Measurements from ENCODE around the gene TSPAN15.

TSPAN15 gene

DNA sequence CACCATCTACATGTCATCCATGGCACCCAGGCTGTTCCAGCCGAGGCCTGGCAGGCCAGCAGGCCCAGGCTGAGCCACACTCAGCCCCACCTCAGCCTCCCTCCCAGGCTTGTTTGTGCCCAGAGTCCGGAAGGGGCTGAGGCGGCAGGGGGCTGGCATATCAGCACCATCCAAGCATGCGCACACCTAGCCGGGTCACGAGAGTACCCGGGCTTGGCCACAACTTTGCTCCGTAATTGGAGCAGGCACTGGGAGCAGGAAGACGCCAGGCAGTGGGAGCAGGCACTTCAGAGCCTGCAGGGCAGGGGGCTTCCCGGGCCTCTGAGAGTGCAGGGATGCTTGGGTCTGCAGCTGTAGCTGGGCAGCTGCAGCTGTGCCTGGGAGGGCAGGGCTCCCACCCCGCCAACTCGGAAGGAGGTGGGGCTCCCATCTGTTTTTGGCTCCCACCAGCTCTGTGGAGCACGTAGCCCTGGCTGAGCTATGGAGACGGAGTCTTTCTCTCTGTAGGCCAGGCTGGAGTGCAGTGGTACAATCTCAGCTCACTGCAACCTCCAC, 15.2 kb upstream of the TSPAN15 start:
- H3K4me3 ChIP-seq (ENCODE audit: low read depth, low read length): no peak overlapping the region
- TF ChIP-seq, protein P1, sequence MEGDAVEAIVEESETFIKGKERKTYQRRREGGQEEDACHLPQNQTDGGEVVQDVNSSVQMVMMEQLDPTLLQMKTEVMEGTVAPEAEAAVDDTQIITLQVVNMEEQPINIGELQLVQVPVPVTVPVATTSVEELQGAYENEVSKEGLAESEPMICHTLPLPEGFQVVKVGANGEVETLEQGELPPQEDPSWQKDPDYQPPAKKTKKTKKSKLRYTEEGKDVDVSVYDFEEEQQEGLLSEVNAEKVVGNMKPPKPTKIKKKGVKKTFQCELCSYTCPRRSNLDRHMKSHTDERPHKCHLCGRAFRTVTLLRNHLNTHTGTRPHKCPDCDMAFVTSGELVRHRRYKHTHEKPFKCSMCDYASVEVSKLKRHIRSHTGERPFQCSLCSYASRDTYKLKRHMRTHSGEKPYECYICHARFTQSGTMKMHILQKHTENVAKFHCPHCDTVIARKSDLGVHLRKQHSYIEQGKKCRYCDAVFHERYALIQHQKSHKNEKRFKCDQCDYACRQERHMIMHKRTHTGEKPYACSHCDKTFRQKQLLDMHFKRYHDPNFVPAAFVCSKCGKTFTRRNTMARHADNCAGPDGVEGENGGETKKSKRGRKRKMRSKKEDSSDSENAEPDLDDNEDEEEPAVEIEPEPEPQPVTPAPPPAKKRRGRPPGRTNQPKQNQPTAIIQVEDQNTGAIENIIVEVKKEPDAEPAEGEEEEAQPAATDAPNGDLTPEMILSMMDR (IDR thresholded peaks at IDR 0.05; ENCODE audit: borderline replicate concordance, insufficient read depth, low read depth, low read length): no peak

DNA sequence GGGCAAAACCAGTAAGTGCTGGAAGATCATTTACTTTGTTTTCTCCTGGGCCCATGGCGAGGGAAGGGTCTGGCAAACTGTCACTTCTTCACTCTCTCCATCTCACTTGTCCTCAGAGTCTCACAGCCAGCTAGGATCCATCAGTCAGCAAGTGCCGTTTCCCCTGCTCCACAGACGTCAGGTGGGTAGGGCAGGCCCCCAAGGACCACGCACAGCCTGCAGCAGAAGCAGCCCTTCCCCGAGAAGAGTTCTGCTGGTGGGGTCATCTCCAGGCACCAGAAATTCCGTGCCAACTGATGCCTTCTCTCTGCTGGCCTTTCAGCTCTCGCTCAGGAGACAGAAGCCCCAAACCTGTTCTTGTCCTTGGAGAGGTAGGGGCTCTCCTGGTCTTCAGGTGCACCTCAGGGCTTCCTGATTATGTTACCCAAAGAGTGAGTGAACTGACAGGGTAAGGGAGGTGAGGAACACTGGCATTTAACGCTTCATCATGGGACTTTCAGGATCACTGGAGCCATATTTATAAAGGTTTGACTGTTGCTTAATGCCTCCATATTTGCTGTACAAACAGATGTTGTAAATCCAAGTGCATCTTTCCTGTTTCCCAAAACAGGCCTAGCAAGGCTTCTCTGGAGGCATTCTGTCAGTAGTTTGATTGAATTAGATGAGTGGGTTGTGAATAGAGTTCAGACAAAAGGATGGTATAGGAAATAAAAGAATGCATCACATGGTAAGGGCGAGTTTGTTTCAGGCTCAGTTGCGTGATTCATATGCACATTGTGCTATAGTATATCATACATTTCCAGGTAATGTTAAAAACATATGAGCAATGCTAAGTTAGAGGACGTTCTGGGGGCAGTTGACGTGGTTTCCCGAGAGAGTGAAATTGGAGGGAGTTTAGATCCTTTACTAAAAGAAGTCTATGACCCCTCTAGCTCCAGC, 13.7 kb upstream of the TSPAN15 start:
- no peak overlapping the region for H3K4me3 ChIP-seq (ENCODE audit: low read depth, low read length)
- TF ChIP-seq, protein P1 (IDR thresholded peaks at IDR 0.05; ENCODE audit: borderline replicate concordance, insufficient read depth, low read depth, low read length): no peak

DNA sequence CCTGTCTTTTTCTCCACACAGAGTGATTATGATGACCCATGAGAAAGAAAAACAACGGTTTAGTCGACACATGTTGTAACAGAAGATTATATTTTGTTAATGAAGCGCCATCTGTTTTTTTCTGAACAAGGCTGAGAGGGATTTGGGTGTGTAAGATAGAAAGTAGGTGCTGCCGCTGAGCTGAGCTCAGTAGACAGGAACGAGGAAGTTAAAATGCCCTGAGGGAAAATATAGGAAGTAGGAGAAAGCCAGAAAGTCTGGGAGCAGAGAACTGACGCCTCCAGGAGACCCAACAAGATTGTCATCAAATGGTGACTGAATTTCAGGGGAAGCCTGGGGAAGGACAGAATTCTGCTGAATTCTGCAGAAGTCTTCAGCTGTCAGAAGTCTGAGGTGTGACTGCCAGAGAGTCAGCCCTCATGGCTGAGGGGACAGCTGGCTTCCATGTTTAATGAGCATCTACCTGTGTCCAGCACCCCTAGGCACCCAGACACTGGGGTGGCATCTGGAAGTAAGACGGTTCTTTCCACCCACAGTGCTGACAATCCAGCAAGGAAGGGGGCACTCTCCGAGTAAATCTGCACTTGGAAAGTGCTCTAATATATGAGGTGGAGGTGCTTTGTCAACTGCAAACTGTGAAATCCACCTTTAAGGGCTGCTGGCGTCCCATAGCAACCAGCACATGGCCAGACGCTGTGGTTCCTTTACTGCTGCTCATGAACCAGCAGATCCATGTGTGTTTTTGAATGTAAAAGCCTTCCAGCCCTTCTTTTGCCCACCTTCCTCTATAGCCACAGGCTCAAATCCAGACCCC, 12.5 kb upstream of the TSPAN15 start:
- H3K4me3 ChIP-seq (ENCODE audit: low read depth, low read length): no peak overlapping the region
- TF ChIP-seq, protein P1 (IDR thresholded peaks at IDR 0.05; ENCODE audit: borderline replicate concordance, insufficient read depth, low read depth, low read length): no peak

DNA sequence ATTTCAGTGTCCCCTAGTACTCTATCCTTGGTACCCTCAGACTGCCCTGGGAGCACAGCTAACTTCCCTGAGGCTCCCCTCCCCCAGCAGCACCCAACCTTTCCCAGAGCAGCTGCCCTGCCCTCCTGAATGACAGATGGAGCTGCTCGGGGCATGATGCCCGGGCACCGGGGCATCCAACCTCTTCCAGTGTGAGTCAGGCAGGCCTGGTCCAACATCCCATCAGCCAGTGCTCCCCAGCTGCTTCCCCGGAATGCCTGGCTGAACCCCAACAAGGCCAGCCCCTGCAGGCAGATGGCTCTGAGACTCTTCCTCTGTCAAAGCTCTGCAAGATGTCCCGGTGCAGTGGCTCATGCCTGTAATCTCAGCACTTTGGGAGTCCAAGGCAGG, 11.9 kb upstream of the TSPAN15 start:
- TF ChIP-seq, protein P1 (IDR thresholded peaks at IDR 0.05; ENCODE audit: borderline replicate concordance, insufficient read depth, low read depth, low read length): no peak
- H3K4me3 ChIP-seq (ENCODE audit: low read depth, low read length): no peak overlapping the region

DNA sequence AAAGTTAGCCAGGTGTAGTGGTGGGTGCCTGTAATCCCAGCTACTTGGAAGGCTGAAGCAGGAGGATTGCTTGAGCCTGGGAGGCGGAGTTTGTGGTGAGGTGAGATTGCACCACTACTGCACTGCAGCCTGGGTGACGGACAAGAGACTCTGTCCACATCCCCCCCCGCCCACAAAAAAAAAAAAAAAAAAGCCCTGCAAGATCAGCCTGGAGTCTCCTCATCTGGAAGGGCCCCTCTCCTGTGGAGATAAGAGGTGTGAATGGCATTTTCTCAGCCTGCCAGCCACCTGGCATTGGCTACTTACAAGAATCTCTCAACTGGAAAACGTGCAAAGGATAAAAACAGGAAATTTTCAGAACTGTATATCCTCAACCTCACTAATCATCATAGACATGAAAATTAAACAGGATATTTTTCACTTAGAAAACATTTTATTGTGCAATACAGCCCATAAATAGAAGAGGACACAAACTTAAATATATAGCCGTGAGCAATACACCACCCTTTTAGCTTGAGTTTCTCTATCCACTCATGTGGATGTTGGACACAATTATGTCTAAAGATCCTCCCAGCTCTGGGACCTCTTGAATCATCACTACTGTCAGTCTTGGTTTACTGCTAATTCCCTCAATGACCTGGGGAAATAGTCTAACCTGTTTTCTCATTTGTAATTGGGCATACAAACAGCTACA, 11.3 kb upstream of the TSPAN15 start:
- no peak overlapping the region for H3K4me3 ChIP-seq (ENCODE audit: low read depth, low read length)
- TF ChIP-seq, protein P1 (IDR thresholded peaks at IDR 0.05; ENCODE audit: borderline replicate concordance, insufficient read depth, low read depth, low read length): no peak

DNA sequence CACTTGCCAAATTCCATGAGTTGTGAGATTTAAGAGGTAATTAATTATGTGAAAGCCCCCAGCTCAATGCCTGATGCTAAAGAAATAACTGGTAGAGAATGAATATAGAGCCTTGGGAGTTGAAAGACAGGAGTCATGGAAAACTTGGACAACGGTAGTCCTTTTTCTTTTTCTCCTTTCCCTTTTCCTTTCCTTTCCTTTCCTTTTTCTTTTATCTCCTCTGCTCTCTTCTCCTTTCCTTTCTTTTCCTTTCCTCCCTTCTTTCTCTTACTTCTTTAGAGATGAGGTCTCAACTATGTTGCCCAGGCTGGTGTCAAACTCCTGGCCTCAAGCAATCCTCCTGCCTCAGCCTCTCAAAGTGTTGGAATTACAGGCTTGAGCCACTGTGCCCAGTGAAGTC, 7.9 kb upstream of the TSPAN15 start:
- no peak overlapping the region for H3K4me3 ChIP-seq (ENCODE audit: low read depth, low read length)
- TF ChIP-seq, protein P1 (IDR thresholded peaks at IDR 0.05; ENCODE audit: borderline replicate concordance, insufficient read depth, low read depth, low read length): no peak
